Measurements from ENCODE around the gene ALG1L2. TPM values are rescaled to one million over a fixed set of nuclear protein-coding genes. Genes with fewer than 3 reads are reported as not detected.
"Not testable (repeated sequence)": the region's sequence is repeated elsewhere in the genome, so short reads cannot be mapped to it uniquely, and the experiment has no call there.

Gene ALG1L2
- total RNA-seq, 4 donors from 2014 or later = 1.7 TPM; not detected in 2

- no peaks in the 10 kb centered on the region for H3K9me3 ChIP-seq
- WGBS, 2 donors = 0% methylated on average over 22 to 32 of the region's 54 CpGs
- intact Hi-C loops (cut with DNase I) = no loop called here
- H3K36me3 ChIP-seq = no peaks in the 10 kb centered on the region
- DNase-seq = peak; percentile 99
- peak overlapping the region in 1 of 3 donors; percentile 49 for H3K27ac ChIP-seq
- H3K27me3 ChIP-seq = no peaks in the 10 kb centered on the region
- H3K4me1 ChIP-seq = peaks cover 4 to 6% of the 10 kb centered on the region in 2 donors
- TF ChIP-seq POLR2A (IDR thresholded peaks at IDR 0.05) = peak in 1 of 2 donors; percentile 56
- no peak for TF ChIP-seq CTCF (IDR thresholded peaks at IDR 0.05)
- peak overlapping the region; percentile 39 to 80 (median 66) for H3K4me3 ChIP-seq (replicated peaks in 1 of 3)
Observed at GRCh38 chr3:130111185-130111864, 29.7 kb downstream of the ALG1L2 start.

- H3K9me3 ChIP-seq; H3K4me1 ChIP-seq; H3K36me3 ChIP-seq; H3K27me3 ChIP-seq; intact Hi-C loops (cut with DNase I): not testable (repeated sequence)
- peak; percentile 100 for DNase-seq
- peak in 1 of 2 donors; percentile 65 for TF ChIP-seq POLR2A (IDR thresholded peaks at IDR 0.05)
- WGBS, 2 donors = 1 to 2% methylated on average over 20 to 30 of the region's 63 CpGs
- peak overlapping the region; percentile 26 to 57 (median 48) for H3K4me3 ChIP-seq (replicated peaks in 1 of 3)
- peak overlapping the region; percentile 73 to 76 (median 76) for H3K27ac ChIP-seq
Observed at GRCh38 chr3:130111865-130112747, 30.5 kb downstream of the ALG1L2 start.

- peak overlapping the region; percentile 26 to 57 (median 48) for H3K4me3 ChIP-seq (replicated peaks in 1 of 3)
- H3K4me1 ChIP-seq; H3K9me3 ChIP-seq; intact Hi-C loops (cut with DNase I); H3K36me3 ChIP-seq; DNase-seq; H3K27me3 ChIP-seq: not testable (repeated sequence)
- 15 to 19% methylated on average over 7 of the region's 7 CpGs for WGBS, 2 donors
- H3K27ac ChIP-seq = peak overlapping the region; percentile 73 to 76 (median 76)
Observed at GRCh38 chr3:130112748-130113073, 31.1 kb downstream of the ALG1L2 start.

GRCh38 chr3:130115400-130115799 is 33.8 kb downstream of the ALG1L2 start:
- H3K27me3 ChIP-seq; H3K27ac ChIP-seq; H3K9me3 ChIP-seq; H3K4me3 ChIP-seq (replicated peaks in 1 of 3); intact Hi-C loops (cut with DNase I); H3K4me1 ChIP-seq; H3K36me3 ChIP-seq; DNase-seq: not testable (repeated sequence)
- 83 to 96% methylated on average over 2 of the region's 2 CpGs for WGBS, 2 donors

- TF ChIP-seq CTCF (IDR thresholded peaks at IDR 0.05) (no peak), POLR2A (IDR thresholded peaks at IDR 0.05) (no peak)
- no peak overlapping the region for H3K27ac ChIP-seq
- H3K27me3 ChIP-seq = no peaks in the 10 kb centered on the region
- no peaks in the 10 kb centered on the region for H3K36me3 ChIP-seq
- no peak overlapping the region for H3K4me3 ChIP-seq (replicated peaks in 1 of 3)
- DNase-seq = no peak
- intact Hi-C loops (cut with DNase I) = no loop called here
- H3K4me1 ChIP-seq = no peaks in the 10 kb centered on the region
- no peaks in the 10 kb centered on the region for H3K9me3 ChIP-seq
Observed at GRCh38 chr3:130117933-130118332, 36.3 kb downstream of the ALG1L2 start.

GRCh38 chr3:130119824-130120223 is 38.2 kb downstream of the ALG1L2 start:
- H3K27ac ChIP-seq = not testable (repeated sequence)

GRCh38 chr3:130120291-130120690 is 38.7 kb downstream of the ALG1L2 start:
- intact Hi-C loops (cut with DNase I); H3K4me1 ChIP-seq; DNase-seq; H3K9me3 ChIP-seq; H3K27ac ChIP-seq; H3K27me3 ChIP-seq; H3K4me3 ChIP-seq (replicated peaks in 1 of 3); H3K36me3 ChIP-seq: not testable (repeated sequence)
- WGBS, 2 donors = 90 to 96% methylated on average over 3 of the region's 3 CpGs

More at GRCh38 chr3:130119824-130120223, 38.2 kb downstream of the ALG1L2 start:
- H3K4me3 ChIP-seq (replicated peaks in 1 of 3); H3K9me3 ChIP-seq; DNase-seq; H3K36me3 ChIP-seq; intact Hi-C loops (cut with DNase I); H3K4me1 ChIP-seq; H3K27me3 ChIP-seq: not testable (repeated sequence)
- 58 to 64% methylated on average over 9 of the region's 9 CpGs for WGBS, 2 donors

GRCh38 chr3:130122891-130123775 is 41.5 kb downstream of the ALG1L2 start:
- H3K27me3 ChIP-seq; H3K36me3 ChIP-seq; H3K4me3 ChIP-seq (replicated peaks in 1 of 3); H3K27ac ChIP-seq; H3K4me1 ChIP-seq; H3K9me3 ChIP-seq; intact Hi-C loops (cut with DNase I); DNase-seq: not testable (repeated sequence)
- 62 to 64% methylated on average over 17 of the region's 17 CpGs for WGBS, 2 donors

GRCh38 chr3:130125406-130125805 is 43.8 kb downstream of the ALG1L2 start:
- WGBS, 2 donors = 70 to 79% methylated on average over 2 of the region's 2 CpGs
- H3K4me3 ChIP-seq (replicated peaks in 1 of 3); DNase-seq; H3K4me1 ChIP-seq; H3K9me3 ChIP-seq; H3K27ac ChIP-seq; intact Hi-C loops (cut with DNase I); H3K27me3 ChIP-seq; H3K36me3 ChIP-seq: not testable (repeated sequence)

- H3K27me3 ChIP-seq; intact Hi-C loops (cut with DNase I); H3K4me1 ChIP-seq; H3K4me3 ChIP-seq (replicated peaks in 1 of 3); DNase-seq; H3K9me3 ChIP-seq; H3K36me3 ChIP-seq; H3K27ac ChIP-seq: not testable (repeated sequence)
- 62 to 69% methylated on average over 7 of the region's 7 CpGs for WGBS, 2 donors
Observed at GRCh38 chr3:130136337-130136736, 54.7 kb downstream of the ALG1L2 start.

Data from thyroid gland (tissue), 4 donors.